AG09319 (cell line): ENCODE results near the gene GREM1.

Source experiments
- DNase-seq: peaks from one replicate; pipeline ENCODE4 v3.0.0-alpha.2; 2010; ENCODE audit warnings: low read depth; ENCODE audit errors: extremely low read depth
- CTCF ChIP-seq: IDR thresholded peaks from 2 replicates; pipeline ENCODE4 v1.5.1; 2011; ENCODE audit warnings: low read depth, mild to moderate bottlenecking, inconsistent platforms, low read length, moderate library complexity

The GREM1 gene

DNA sequence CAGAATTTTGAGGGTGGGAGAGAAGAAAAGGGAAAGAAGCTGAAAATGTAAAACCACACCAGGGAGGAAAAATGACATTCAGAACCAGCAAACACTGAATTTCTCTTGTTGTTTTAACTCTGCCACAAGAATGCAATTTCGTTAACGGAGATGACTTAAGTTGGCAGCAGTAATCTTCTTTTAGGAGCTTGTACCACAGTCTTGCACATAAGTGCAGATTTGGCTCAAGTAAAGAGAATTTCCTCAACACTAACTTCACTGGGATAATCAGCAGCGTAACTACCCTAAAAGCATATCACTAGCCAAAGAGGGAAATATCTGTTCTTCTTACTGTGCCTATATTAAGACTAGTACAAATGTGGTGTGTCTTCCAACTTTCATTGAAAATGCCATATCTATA lies 15.5 kb downstream of the GREM1 start:
- DNase-seq: no peak
- TF ChIP-seq CTCF: no peak

DNA sequence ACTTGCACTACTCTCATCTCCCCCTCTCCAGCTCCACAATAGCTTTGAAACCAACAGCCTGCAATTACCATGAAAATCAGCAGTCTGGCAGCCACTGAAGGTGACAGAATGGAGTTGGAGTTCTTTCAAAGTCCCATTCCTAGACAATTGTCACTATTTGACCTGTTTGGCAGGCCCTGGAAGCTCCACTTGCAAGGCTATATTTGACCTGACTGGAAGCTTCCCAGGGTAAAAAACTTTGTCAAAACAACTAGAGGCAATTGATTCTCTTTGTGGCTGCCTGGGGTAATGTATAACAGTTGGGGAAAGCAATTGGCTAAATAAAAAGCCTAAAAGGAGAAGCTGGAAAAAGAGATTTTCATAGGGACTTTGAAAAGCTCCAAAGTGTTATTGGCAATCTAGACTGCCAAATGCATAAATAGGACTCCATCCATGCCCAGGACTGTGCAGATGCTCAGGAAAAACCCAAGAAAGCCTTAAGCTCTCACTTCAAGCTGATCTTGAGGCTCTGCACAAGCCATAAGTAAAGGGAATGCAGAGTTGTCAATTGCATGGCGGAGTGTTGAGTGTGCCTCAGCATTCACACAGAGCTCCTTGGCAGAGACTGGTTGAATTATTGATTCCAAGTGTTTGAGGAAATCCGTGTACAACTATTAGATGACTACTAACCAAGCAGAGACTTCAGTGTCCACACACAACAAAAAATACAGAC lies 18.3 kb downstream of the GREM1 start:
- DNase-seq: no peak
- TF ChIP-seq CTCF: no peak

DNA sequence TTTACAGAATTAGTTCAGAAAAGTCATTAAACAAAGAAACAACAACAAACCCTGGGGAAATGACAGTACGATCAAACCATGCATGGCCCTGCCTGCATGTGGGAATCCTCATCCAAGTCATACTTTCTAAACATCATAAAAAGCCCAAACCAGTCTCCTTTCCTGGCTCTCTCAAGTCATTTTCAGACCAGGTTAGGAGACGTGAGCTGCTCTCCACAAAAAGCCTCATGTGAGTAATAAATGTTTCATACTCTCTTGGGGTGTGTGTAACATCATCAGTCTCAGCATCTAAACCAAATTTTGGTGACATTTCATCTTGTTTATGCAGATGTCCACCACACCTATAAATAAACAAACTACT lies 18.9 kb downstream of the GREM1 start:
- DNase-seq: no peak

DNA sequence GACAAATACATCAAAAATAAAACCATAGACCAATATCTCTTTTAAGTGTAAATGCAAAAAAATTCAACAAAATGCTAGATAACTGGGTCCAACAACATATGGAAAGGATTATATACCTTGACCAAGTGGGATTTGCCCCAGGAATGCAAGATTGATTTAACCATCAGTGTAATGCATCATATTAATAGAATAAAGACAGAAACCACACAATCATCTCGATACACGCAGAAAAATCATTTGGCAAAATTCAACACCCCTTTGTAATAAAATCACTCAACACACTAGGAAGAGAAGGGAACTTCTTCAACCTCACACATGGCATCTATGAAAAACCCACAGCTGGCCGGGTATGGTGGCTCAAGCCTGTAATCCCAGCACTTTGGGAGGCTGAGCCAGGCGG lies 19.5 kb downstream of the GREM1 start:
- TF ChIP-seq CTCF: no peak
- no peak for DNase-seq

More for the DNA sequence above, 18.9 kb downstream of the GREM1 start:
- TF ChIP-seq CTCF: no peak

DNA sequence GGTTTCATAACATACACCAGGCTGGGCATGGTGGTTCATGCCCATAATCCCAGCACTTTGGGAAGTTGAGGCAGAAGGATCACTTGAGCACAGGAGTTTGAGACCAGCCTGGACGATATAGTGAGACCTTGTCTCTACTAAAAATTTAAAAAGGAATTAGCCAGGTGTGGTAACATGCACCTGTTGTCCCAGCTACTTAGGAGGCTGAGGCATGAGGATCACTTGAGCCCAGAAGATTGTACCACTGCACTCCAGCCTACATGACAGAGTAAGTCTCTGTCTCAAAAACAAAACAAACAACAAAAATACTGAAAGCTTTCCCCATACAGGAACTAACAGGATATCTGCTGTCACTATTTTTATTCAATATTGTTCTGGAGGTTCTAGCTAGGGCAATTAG lies 20.9 kb downstream of the GREM1 start:
- DNase-seq: no peak
- no peak for TF ChIP-seq CTCF

DNA sequence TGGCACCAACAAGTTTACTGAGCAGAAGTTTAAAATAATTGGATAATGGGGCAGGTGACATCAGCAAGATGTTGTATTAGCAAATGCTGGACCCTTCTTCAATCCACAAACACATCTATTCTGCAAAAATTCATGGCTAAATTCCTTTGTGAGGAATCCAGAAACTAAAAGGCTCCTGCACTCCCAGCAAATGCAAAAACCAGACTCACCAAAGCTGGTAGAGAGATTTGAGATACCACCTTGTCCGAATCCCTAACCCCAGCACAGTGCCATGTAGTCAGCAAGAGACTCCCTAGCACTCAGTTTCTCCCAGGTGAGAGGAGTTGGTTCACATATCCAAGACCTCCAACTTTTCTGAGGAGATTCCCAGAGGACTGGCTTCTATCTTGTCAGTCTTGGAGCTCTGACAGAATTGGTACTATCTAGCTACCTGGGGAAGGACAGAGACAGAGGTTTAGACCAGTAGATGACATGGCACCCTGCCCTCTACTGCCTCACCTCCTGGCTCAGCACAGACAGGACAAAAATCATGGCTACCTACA lies 21.8 kb downstream of the GREM1 start:
- no peak for DNase-seq
- no peak for TF ChIP-seq CTCF

GRCh38 chr15:32743411-32744140 lies 25.8 kb downstream of the GREM1 start:
- TF ChIP-seq CTCF: no peak

More at GRCh38 chr15:32743411-32744140, 25.8 kb downstream of the GREM1 start:
- DNase-seq: no peak
